ENCODE results near the gene AP3S2.
"Not testable (repeated sequence)": the region's sequence is repeated elsewhere in the genome, so short reads cannot be mapped to it uniquely, and the experiment has no call there.

AP3S2 gene

GRCh38 chr15:89900849-89901248 lies 7.1 kb upstream of the AP3S2 start:
- no peaks in the 10 kb centered on the region for H3K27me3 ChIP-seq (ENCODE audit: control insufficient read depth, insufficient read depth, low read length)
- no peak overlapping the region for H3K9ac ChIP-seq (ENCODE audit: low read depth, low read length)
- no peak overlapping the region for H3K4me2 ChIP-seq (ENCODE audit: low read length)
- H3K4me3 ChIP-seq (ENCODE audit: low read length), result no peak overlapping the region
- H3K4me1 ChIP-seq (ENCODE audit: control insufficient read depth, insufficient read depth, low read length), result no peaks in the 10 kb centered on the region
- no peaks in the 10 kb centered on the region for H3K36me3 ChIP-seq (ENCODE audit: insufficient read depth, low read length)
- no peaks in the 10 kb centered on the region for H3K9me3 ChIP-seq (replicated peaks; ENCODE audit: low read length)

GRCh38 chr15:89899951-89900567 lies 6.3 kb upstream of the AP3S2 start:
- Histone ChIP-seq H3K27me3 (ENCODE audit: control insufficient read depth, insufficient read depth, low read length) (no peaks in the 10 kb centered on the region), H3K9ac (ENCODE audit: low read depth, low read length) (no peak overlapping the region), H3K4me2 (ENCODE audit: low read length) (no peak overlapping the region), H3K36me3 (ENCODE audit: insufficient read depth, low read length) (no peaks in the 10 kb centered on the region), H3K4me1 (ENCODE audit: control insufficient read depth, insufficient read depth, low read length) (no peaks in the 10 kb centered on the region), H3K4me3 (ENCODE audit: low read length) (no peak overlapping the region), H3K9me3 (replicated peaks; ENCODE audit: low read length) (no peaks in the 10 kb centered on the region)

GRCh38 chr15:89899295-89899945 lies 5.6 kb upstream of the AP3S2 start:
- Histone ChIP-seq H3K9ac (ENCODE audit: low read depth, low read length) (no peak overlapping the region), H3K27me3 (ENCODE audit: control insufficient read depth, insufficient read depth, low read length) (no peaks in the 10 kb centered on the region), H3K4me2 (ENCODE audit: low read length) (no peak overlapping the region), H3K4me3 (ENCODE audit: low read length) (no peak overlapping the region), H3K9me3 (replicated peaks; ENCODE audit: low read length) (no peaks in the 10 kb centered on the region), H3K36me3 (ENCODE audit: insufficient read depth, low read length) (no peaks in the 10 kb centered on the region), H3K4me1 (ENCODE audit: control insufficient read depth, insufficient read depth, low read length) (no peaks in the 10 kb centered on the region)

GRCh38 chr15:89898614-89899294 lies 5.0 kb upstream of the AP3S2 start:
- Histone ChIP-seq H3K27me3 (ENCODE audit: control insufficient read depth, insufficient read depth, low read length) (no peaks in the 10 kb centered on the region), H3K9ac (ENCODE audit: low read depth, low read length) (no peak overlapping the region), H3K4me2 (ENCODE audit: low read length) (no peak overlapping the region), H3K36me3 (ENCODE audit: insufficient read depth, low read length) (no peaks in the 10 kb centered on the region), H3K4me1 (ENCODE audit: control insufficient read depth, insufficient read depth, low read length) (no peaks in the 10 kb centered on the region), H3K9me3 (replicated peaks; ENCODE audit: low read length) (no peaks in the 10 kb centered on the region), H3K4me3 (ENCODE audit: low read length) (no peak overlapping the region)

GRCh38 chr15:89898146-89898545 lies 4.4 kb upstream of the AP3S2 start:
- no peak overlapping the region for H3K4me3 ChIP-seq (ENCODE audit: low read length)
- peaks cover under 1% of the 10 kb centered on the region for H3K4me1 ChIP-seq (ENCODE audit: control insufficient read depth, insufficient read depth, low read length)
- no peaks in the 10 kb centered on the region for H3K36me3 ChIP-seq (ENCODE audit: insufficient read depth, low read length)

GRCh38 chr15:89893027-89893426 lies 767 bp downstream of the AP3S2 start:
- Histone ChIP-seq H3K9me3 (replicated peaks; ENCODE audit: low read length) (no peaks in the 10 kb centered on the region), H3K9ac (ENCODE audit: low read depth, low read length) (peak overlapping the region; percentile 95), H3K36me3 (ENCODE audit: insufficient read depth, low read length) (peaks cover 9% of the 10 kb centered on the region), H3K27me3 (ENCODE audit: control insufficient read depth, insufficient read depth, low read length) (no peaks in the 10 kb centered on the region), H3K4me3 (ENCODE audit: low read length) (peak overlapping the region; percentile 93), H3K4me2 (ENCODE audit: low read length) (peak overlapping the region; percentile 83), H3K4me1 (ENCODE audit: control insufficient read depth, insufficient read depth, low read length) (peaks cover 5% of the 10 kb centered on the region)

More at GRCh38 chr15:89898146-89898545, 4.4 kb upstream of the AP3S2 start:
- Histone ChIP-seq H3K9ac (ENCODE audit: low read depth, low read length) (no peak overlapping the region), H3K27me3 (ENCODE audit: control insufficient read depth, insufficient read depth, low read length) (no peaks in the 10 kb centered on the region), H3K9me3 (replicated peaks; ENCODE audit: low read length) (no peaks in the 10 kb centered on the region), H3K4me2 (ENCODE audit: low read length) (no peak overlapping the region)

GRCh38 chr15:89888214-89888804 lies 5.5 kb downstream of the AP3S2 start:
- Histone ChIP-seq H3K9ac (ENCODE audit: low read depth, low read length) (no peak overlapping the region), H3K4me1 (ENCODE audit: control insufficient read depth, insufficient read depth, low read length) (peaks cover 5% of the 10 kb centered on the region), H3K9me3 (replicated peaks; ENCODE audit: low read length) (no peaks in the 10 kb centered on the region)

GRCh38 chr15:89885611-89886010 lies 8.2 kb downstream of the AP3S2 start:
- peaks cover 36% of the 10 kb centered on the region for H3K36me3 ChIP-seq (ENCODE audit: insufficient read depth, low read length)
- H3K27me3 ChIP-seq (ENCODE audit: control insufficient read depth, insufficient read depth, low read length), result no peaks in the 10 kb centered on the region
- no peaks in the 10 kb centered on the region for H3K4me1 ChIP-seq (ENCODE audit: control insufficient read depth, insufficient read depth, low read length)
- H3K9ac ChIP-seq (ENCODE audit: low read depth, low read length), result no peak overlapping the region
- no peak overlapping the region for H3K4me2 ChIP-seq (ENCODE audit: low read length)
- H3K9me3 ChIP-seq (replicated peaks; ENCODE audit: low read length), result no peaks in the 10 kb centered on the region
- no peak overlapping the region for H3K4me3 ChIP-seq (ENCODE audit: low read length)

More at GRCh38 chr15:89888214-89888804, 5.5 kb downstream of the AP3S2 start:
- Histone ChIP-seq H3K27me3 (ENCODE audit: control insufficient read depth, insufficient read depth, low read length) (no peaks in the 10 kb centered on the region), H3K36me3 (ENCODE audit: insufficient read depth, low read length) (peaks cover 36% of the 10 kb centered on the region), H3K4me2 (ENCODE audit: low read length) (no peak overlapping the region), H3K4me3 (ENCODE audit: low read length) (no peak overlapping the region)

- H3K36me3 ChIP-seq (ENCODE audit: insufficient read depth, low read length), result peaks cover 36% of the 10 kb centered on the region
- H3K9ac ChIP-seq (ENCODE audit: low read depth, low read length); H3K4me1 ChIP-seq (ENCODE audit: control insufficient read depth, insufficient read depth, low read length); H3K4me2 ChIP-seq (ENCODE audit: low read length); H3K27me3 ChIP-seq (ENCODE audit: control insufficient read depth, insufficient read depth, low read length); H3K9me3 ChIP-seq (replicated peaks; ENCODE audit: low read length); H3K4me3 ChIP-seq (ENCODE audit: low read length): not testable (repeated sequence)
Measured at GRCh38 chr15:89885179-89885578, 8.6 kb downstream of the AP3S2 start.

GRCh38 chr15:89883518-89883917 lies 10.3 kb downstream of the AP3S2 start:
- peaks cover 32% of the 10 kb centered on the region for H3K36me3 ChIP-seq (ENCODE audit: insufficient read depth, low read length)
- H3K9ac ChIP-seq (ENCODE audit: low read depth, low read length), result no peak overlapping the region

GRCh38 chr15:89880727-89881126 lies 13.1 kb downstream of the AP3S2 start:
- H3K27me3 ChIP-seq (ENCODE audit: control insufficient read depth, insufficient read depth, low read length), result no peaks in the 10 kb centered on the region
- H3K4me2 ChIP-seq (ENCODE audit: low read length), result no peak overlapping the region
- no peaks in the 10 kb centered on the region for H3K4me1 ChIP-seq (ENCODE audit: control insufficient read depth, insufficient read depth, low read length)
- no peak overlapping the region for H3K4me3 ChIP-seq (ENCODE audit: low read length)
- peaks cover 22% of the 10 kb centered on the region for H3K36me3 ChIP-seq (ENCODE audit: insufficient read depth, low read length)
- H3K9ac ChIP-seq (ENCODE audit: low read depth, low read length), result no peak overlapping the region
- no peaks in the 10 kb centered on the region for H3K9me3 ChIP-seq (replicated peaks; ENCODE audit: low read length)

More at GRCh38 chr15:89883518-89883917, 10.3 kb downstream of the AP3S2 start:
- Histone ChIP-seq H3K4me1 (ENCODE audit: control insufficient read depth, insufficient read depth, low read length) (no peaks in the 10 kb centered on the region), H3K9me3 (replicated peaks; ENCODE audit: low read length) (no peaks in the 10 kb centered on the region), H3K4me3 (ENCODE audit: low read length) (no peak overlapping the region), H3K4me2 (ENCODE audit: low read length) (no peak overlapping the region), H3K27me3 (ENCODE audit: control insufficient read depth, insufficient read depth, low read length) (no peaks in the 10 kb centered on the region)
